Vagina (tissue), 2 donors: ENCODE results near the gene HERC2. TPM values are rescaled to one million over a fixed set of nuclear protein-coding genes. Genes with fewer than 3 reads are reported as not detected.

Source experiments
- DNase-seq, 2 donors: peaks; one replicate each; pipeline ENCODE4 v3.0.0-alpha.2; 2017; ENCODE audit errors: extremely low spot score in 2 of 2
- H3K27ac ChIP-seq: fragments of 200-600 bp; sonication (generic); one replicate; pipeline ENCODE4 v1.5.1; 2019
- H3K27me3 ChIP-seq: fragments of 200-600 bp; sonication (generic); one replicate; pipeline ENCODE4 v1.5.1; 2019
- H3K36me3 ChIP-seq, 2 donors: fragments of 200-600 bp; sonication (generic); one replicate each; pipeline ENCODE4 v1.5.1; 2017 to 2019
- H3K4me1 ChIP-seq: fragments of 200-600 bp; sonication (generic); one replicate; pipeline ENCODE4 v1.5.1; 2019
- H3K4me3 ChIP-seq, 2 donors: fragments of 200-600 bp; sonication (generic); 1 replicate in 1 of 2; 2 replicates in 1 of 2; pipeline ENCODE4 v1.5.1; 2016 to 2019
- H3K9me3 ChIP-seq: fragments of 200-600 bp; sonication (generic); one replicate; pipeline ENCODE4 v1.5.1; 2019
- POLR2A ChIP-seq, 2 donors: fragments of 450-650 bp; IDR thresholded peaks; one replicate each; pipeline ENCODE4 v1.6.1; 2017; ENCODE audit warnings: antibody characterized with exemption in 2 of 2, mild to moderate bottlenecking in 2 of 2, moderate library complexity in 2 of 2
- POLR2AphosphoS5 ChIP-seq, 2 donors: sonication (generic); formaldehyde crosslinking; IDR thresholded peaks; one replicate each; pipeline ENCODE4 v1.9.0; 2017; ENCODE audit warnings: antibody characterized with exemption in 2 of 2, mild to moderate bottlenecking in 2 of 2, low read depth in 1 of 2; ENCODE audit not compliant: insufficient read depth in 1 of 2
- intact Hi-C: fragments of 100-400 bp; cut with DNase I; formaldehyde crosslinking; loops from one replicate; pipeline ENCODE4 v1.15.1; 2023
- small RNA-seq: library from RNA; depleted of rRNA; stranded (forward); fragments of <200 nt; gene quantifications from one replicate; pipeline ENCODE3, GENCODE V24; 2016
- total RNA-seq: library from RNA; depleted of rRNA; stranded (reverse); fragments of >200 nt; gene quantifications from one replicate; pipeline ENCODE4 v1.2.3, GENCODE V29; 2016
- TF ChIP-seq, protein P1 (sequence below), 3 experiments: fragments of 450-650 bp in 2 of 3; fragments of 200-600 bp in 1 of 3; sonication (generic) in 1 of 3; IDR thresholded peaks; one replicate each; pipeline ENCODE4 v1.5.1; 2017 to 2019; ENCODE audit warnings: antibody characterized with exemption in 3 of 3, mild to moderate bottlenecking in 2 of 3, moderate library complexity in 2 of 3

The HERC2 gene
- total RNA-seq, 1 donor from 2014 or later, result 45.2 TPM

DNA sequence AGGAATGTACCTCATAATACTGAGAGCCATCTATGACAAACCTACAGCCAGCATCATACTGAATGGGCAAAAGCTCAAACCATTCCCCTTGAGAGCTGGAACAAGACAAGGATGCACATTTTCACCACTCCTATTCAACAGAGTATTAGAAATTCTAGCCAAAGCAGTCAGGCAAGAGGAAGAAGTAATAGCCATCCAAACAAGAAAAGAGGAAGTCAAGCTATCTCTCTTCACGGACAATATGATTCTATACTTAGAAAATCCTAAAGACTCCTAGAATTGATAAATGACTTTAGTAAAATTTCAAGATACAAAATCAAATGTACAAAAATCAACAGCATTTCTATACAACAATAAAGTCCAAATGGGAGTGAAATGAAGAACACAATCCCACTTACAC is 253.0 kb downstream of the HERC2 start:
- intact Hi-C loops, result no loop called here
- Histone ChIP-seq H3K27ac (no peak overlapping the region), H3K4me1 (no peaks in the 10 kb centered on the region), H3K27me3 (no peaks in the 10 kb centered on the region), H3K4me3 (no peak overlapping the region), H3K9me3 (no peaks in the 10 kb centered on the region), H3K36me3 (no peaks in the 10 kb centered on the region)
- no peak for DNase-seq
- TF ChIP-seq POLR2A (IDR thresholded peaks at IDR 0.05) (no peak), POLR2AphosphoS5 (IDR thresholded peaks at IDR 0.05; ENCODE audit: insufficient read depth in 1 of 2, low read depth in 1 of 2) (no peak)
- TF ChIP-seq, protein P1, sequence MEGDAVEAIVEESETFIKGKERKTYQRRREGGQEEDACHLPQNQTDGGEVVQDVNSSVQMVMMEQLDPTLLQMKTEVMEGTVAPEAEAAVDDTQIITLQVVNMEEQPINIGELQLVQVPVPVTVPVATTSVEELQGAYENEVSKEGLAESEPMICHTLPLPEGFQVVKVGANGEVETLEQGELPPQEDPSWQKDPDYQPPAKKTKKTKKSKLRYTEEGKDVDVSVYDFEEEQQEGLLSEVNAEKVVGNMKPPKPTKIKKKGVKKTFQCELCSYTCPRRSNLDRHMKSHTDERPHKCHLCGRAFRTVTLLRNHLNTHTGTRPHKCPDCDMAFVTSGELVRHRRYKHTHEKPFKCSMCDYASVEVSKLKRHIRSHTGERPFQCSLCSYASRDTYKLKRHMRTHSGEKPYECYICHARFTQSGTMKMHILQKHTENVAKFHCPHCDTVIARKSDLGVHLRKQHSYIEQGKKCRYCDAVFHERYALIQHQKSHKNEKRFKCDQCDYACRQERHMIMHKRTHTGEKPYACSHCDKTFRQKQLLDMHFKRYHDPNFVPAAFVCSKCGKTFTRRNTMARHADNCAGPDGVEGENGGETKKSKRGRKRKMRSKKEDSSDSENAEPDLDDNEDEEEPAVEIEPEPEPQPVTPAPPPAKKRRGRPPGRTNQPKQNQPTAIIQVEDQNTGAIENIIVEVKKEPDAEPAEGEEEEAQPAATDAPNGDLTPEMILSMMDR (IDR thresholded peaks at IDR 0.05), result no peak

DNA sequence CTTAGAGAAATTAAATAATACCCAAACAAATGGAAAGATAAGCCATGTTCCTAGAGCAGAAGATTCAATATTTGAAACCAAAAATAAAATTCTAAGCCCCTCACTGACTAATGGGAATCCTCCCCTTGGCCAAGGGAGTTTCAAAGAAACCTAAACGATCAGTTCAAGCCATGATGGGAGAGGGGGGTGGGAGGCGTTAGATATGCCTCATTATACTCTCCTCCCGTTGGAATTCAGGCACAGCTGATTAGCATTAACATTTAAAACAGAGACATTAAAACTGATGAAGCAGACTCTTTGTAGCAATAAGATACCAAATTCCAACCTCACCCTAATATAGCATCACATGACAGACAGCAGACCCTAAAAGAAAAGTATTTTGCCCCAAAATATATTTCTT is 255.7 kb downstream of the HERC2 start:
- no peaks in the 10 kb centered on the region for H3K4me1 ChIP-seq
- TF ChIP-seq POLR2A (IDR thresholded peaks at IDR 0.05) (no peak), POLR2AphosphoS5 (IDR thresholded peaks at IDR 0.05; ENCODE audit: insufficient read depth in 1 of 2, low read depth in 1 of 2) (no peak)
- TF ChIP-seq, protein P1 (IDR thresholded peaks at IDR 0.05), result no peak
- no peaks in the 10 kb centered on the region for H3K27me3 ChIP-seq
- H3K4me3 ChIP-seq, result no peak overlapping the region
- H3K9me3 ChIP-seq, result no peaks in the 10 kb centered on the region
- intact Hi-C loops, result no loop called here
- DNase-seq, result no peak
- H3K27ac ChIP-seq, result no peak overlapping the region
- no peaks in the 10 kb centered on the region for H3K36me3 ChIP-seq

Small RNA genes lying within 50 kb of the gene (small RNA-seq; reads per million reads assigned to genes)
- gene AC091304.5, result not detected

Other genes with a start within 250 kb of the HERC2 start
- gene OCA2, start 222.9 kb downstream of the HERC2 start, total RNA-seq, result 0.25 TPM
- gene GOLGA6L24, start 35.9 kb upstream of the HERC2 start, total RNA-seq, result not detected
- not detected for gene GOLGA8F, start 56.5 kb upstream of the HERC2 start, total RNA-seq
- not detected for gene GOLGA8G, start 210.8 kb upstream of the HERC2 start, total RNA-seq
- not detected for gene GOLGA6L25, start 231.4 kb upstream of the HERC2 start, total RNA-seq